ENCODE measurements around the gene LYRM4.

Gene LYRM4

GRCh38 chr6:5241252-5241651 is 19.5 kb downstream of the LYRM4 start:
- no peak for DNase-seq

- DNase-seq = no peak
Observed at GRCh38 chr6:5238336-5238735, 22.4 kb downstream of the LYRM4 start.

- no peak for DNase-seq
Observed at GRCh38 chr6:5237805-5238204, 22.9 kb downstream of the LYRM4 start.

- no peak for DNase-seq
Observed at GRCh38 chr6:5235830-5236229, 24.9 kb downstream of the LYRM4 start.

- DNase-seq = no peak
Observed at GRCh38 chr6:5234874-5235273, 25.9 kb downstream of the LYRM4 start.

GRCh38 chr6:5231289-5231688 is 29.5 kb downstream of the LYRM4 start:
- DNase-seq = no peak

GRCh38 chr6:5230081-5230480 is 30.7 kb downstream of the LYRM4 start:
- DNase-seq = no peak

GRCh38 chr6:5229356-5229755 is 31.4 kb downstream of the LYRM4 start:
- no peak for DNase-seq

- DNase-seq = no peak
Observed at GRCh38 chr6:5223309-5223708, 37.4 kb downstream of the LYRM4 start.

- DNase-seq = no peak
Observed at GRCh38 chr6:5220443-5220842, 40.3 kb downstream of the LYRM4 start.

GRCh38 chr6:5219011-5219691 is 41.6 kb downstream of the LYRM4 start:
- DNase-seq = no peak

- DNase-seq = no peak
Observed at GRCh38 chr6:5217356-5217755, 43.4 kb downstream of the LYRM4 start.

- DNase-seq = no peak
Observed at GRCh38 chr6:5215799-5216198, 45.0 kb downstream of the LYRM4 start.

GRCh38 chr6:5215159-5215558 is 45.6 kb downstream of the LYRM4 start:
- DNase-seq = no peak

GRCh38 chr6:5214570-5215052 is 46.1 kb downstream of the LYRM4 start:
- peak; percentile 19 for DNase-seq

- DNase-seq = no peak
Observed at GRCh38 chr6:5213836-5214235, 46.9 kb downstream of the LYRM4 start.

- no peak for DNase-seq
Observed at GRCh38 chr6:5211492-5211891, 49.3 kb downstream of the LYRM4 start.

- no peak for DNase-seq
Observed at GRCh38 chr6:5208471-5208971, 52.2 kb downstream of the LYRM4 start.

- DNase-seq = no peak
Observed at GRCh38 chr6:5208057-5208456, 52.7 kb downstream of the LYRM4 start.

- DNase-seq = no peak
Observed at GRCh38 chr6:5206920-5207561, 53.7 kb downstream of the LYRM4 start.

- no peak for DNase-seq
Observed at GRCh38 chr6:5205877-5206850, 54.6 kb downstream of the LYRM4 start.

- no peak for DNase-seq
Observed at GRCh38 chr6:5205035-5205507, 55.7 kb downstream of the LYRM4 start.

GRCh38 chr6:5204376-5204775 is 56.4 kb downstream of the LYRM4 start:
- DNase-seq = no peak

All from stimulated activated CD4-positive, alpha-beta T cell treated with anti-CD3 and anti-CD28 coated beads, Interleukin-4, amount 100 ng/mL, for 1 hour (primary cell).